Chondrocyte (in vitro differentiated cells): ENCODE results near the gene NIFK. TPM values are rescaled to one million over a fixed set of nuclear protein-coding genes. Genes with fewer than 3 reads are reported as not detected.
"Not testable (repeated sequence)": the region's sequence is repeated elsewhere in the genome, so short reads cannot be mapped to it uniquely, and the experiment has no call there.

Source experiments
- DNase-seq: peaks from one replicate; pipeline ENCODE4 v3.0.0; 2021; ENCODE audit warnings: mixed read lengths, low spot score
- H3K27ac Mint-ChIP-seq: one replicate; pipeline ENCODE4 v1.8.0; 2021; ENCODE audit warnings: mild to moderate bottlenecking, moderate library complexity, mixed read lengths; ENCODE audit not compliant: unreplicated experiment
- H3K27me3 Mint-ChIP-seq: 2 replicates; pipeline ENCODE4 v1.8.0; 2021; ENCODE audit warnings: low read depth, mixed read lengths
- H3K36me3 Mint-ChIP-seq: 2 replicates; pipeline ENCODE4 v1.8.0; 2021; ENCODE audit warnings: low read depth, mixed read lengths
- H3K4me1 Mint-ChIP-seq: 2 replicates; pipeline ENCODE4 v1.8.0; 2021; ENCODE audit warnings: low read depth, mild to moderate bottlenecking, mixed read lengths
- H3K4me3 Mint-ChIP-seq: one replicate; pipeline ENCODE4 v1.8.0; 2021; ENCODE audit warnings: mild to moderate bottlenecking, moderate library complexity, mixed read lengths; ENCODE audit not compliant: unreplicated experiment
- H3K9me3 Mint-ChIP-seq: 2 replicates; pipeline ENCODE4 v1.8.0; 2021; ENCODE audit warnings: low read depth, mixed read lengths
- CTCF ChIP-seq: fragments of 200-600 bp; sonication (generic); IDR thresholded peaks from 2 replicates; pipeline ENCODE4 v1.5.0; 2021; ENCODE audit warnings: antibody characterized with exemption, mild to moderate bottlenecking, moderate library complexity
- total RNA-seq: library from RNA; stranded (reverse); gene quantifications from 3 replicates; pipeline ENCODE4 v1.2.1, GENCODE V29; 2021

The NIFK gene
- total RNA-seq, 1 donor from 2014 or later, result 39.8 TPM

GRCh38 chr2:121694398-121695170, 42.1 kb downstream of the NIFK start:
- Mint-ChIP-seq H3K27me3 (no peaks in the 10 kb centered on the region), H3K4me3 (no peak overlapping the region), H3K4me1 (peaks cover 32% of the 10 kb centered on the region), H3K9me3 (no peaks in the 10 kb centered on the region), H3K27ac (peak overlapping the region; percentile 59), H3K36me3 (no peaks in the 10 kb centered on the region)
- DNase-seq, result peak; percentile 34
- no peak for TF ChIP-seq CTCF

- H3K27me3 Mint-ChIP-seq, H3K36me3 Mint-ChIP-seq, H3K27ac Mint-ChIP-seq, H3K9me3 Mint-ChIP-seq, H3K4me3 Mint-ChIP-seq, DNase-seq: not testable (repeated sequence)
- peaks cover 13% of the 10 kb centered on the region for H3K4me1 Mint-ChIP-seq
Measured at GRCh38 chr2:121690572-121690971, 46.1 kb downstream of the NIFK start.

- no peak for TF ChIP-seq CTCF
- Mint-ChIP-seq H3K4me3 (no peak overlapping the region), H3K4me1 (peaks cover 15% of the 10 kb centered on the region), H3K36me3 (no peaks in the 10 kb centered on the region), H3K27ac (no peak overlapping the region), H3K9me3 (no peaks in the 10 kb centered on the region), H3K27me3 (no peaks in the 10 kb centered on the region)
- DNase-seq, result no peak
Measured at GRCh38 chr2:121690095-121690494, 46.6 kb downstream of the NIFK start.

GRCh38 chr2:121689356-121689755, 47.3 kb downstream of the NIFK start:
- no peaks in the 10 kb centered on the region for H3K27me3 Mint-ChIP-seq
- no peaks in the 10 kb centered on the region for H3K36me3 Mint-ChIP-seq
- no peak overlapping the region for H3K4me3 Mint-ChIP-seq
- H3K4me1 Mint-ChIP-seq, result peaks cover 9% of the 10 kb centered on the region
- peaks cover under 1% of the 10 kb centered on the region for H3K9me3 Mint-ChIP-seq
- DNase-seq, result no peak
- H3K27ac Mint-ChIP-seq, result no peak overlapping the region
- TF ChIP-seq CTCF, result peak; percentile 63

GRCh38 chr2:121688820-121689219, 47.9 kb downstream of the NIFK start:
- no peak for TF ChIP-seq CTCF
- no peaks in the 10 kb centered on the region for H3K27me3 Mint-ChIP-seq
- peaks cover 4% of the 10 kb centered on the region for H3K36me3 Mint-ChIP-seq
- H3K4me1 Mint-ChIP-seq, result peaks cover 5% of the 10 kb centered on the region
- no peak overlapping the region for H3K27ac Mint-ChIP-seq
- no peak overlapping the region for H3K4me3 Mint-ChIP-seq
- no peak for DNase-seq
- H3K9me3 Mint-ChIP-seq, result peaks cover 6% of the 10 kb centered on the region

GRCh38 chr2:121686902-121687301, 49.8 kb downstream of the NIFK start:
- no peak overlapping the region for H3K27ac Mint-ChIP-seq
- no peak overlapping the region for H3K4me3 Mint-ChIP-seq
- peaks cover 16% of the 10 kb centered on the region for H3K9me3 Mint-ChIP-seq
- no peaks in the 10 kb centered on the region for H3K27me3 Mint-ChIP-seq
- TF ChIP-seq CTCF, result no peak
- DNase-seq, result no peak
- peaks cover 8% of the 10 kb centered on the region for H3K36me3 Mint-ChIP-seq
- peaks cover 9% of the 10 kb centered on the region for H3K4me1 Mint-ChIP-seq
